Stimulated activated CD4-positive, alpha-beta T cell treated with anti-CD3 and anti-CD28 coated beads, Interleukin-1b, Interleukin-23, amount 100 ng/mL, for 48 hours (primary cell): ENCODE results near the gene KLHL30.

Experiments
- DNase-seq: peaks from one replicate; pipeline ENCODE4 v3.0.0-alpha.2; 2020

KLHL30 gene, protein sequence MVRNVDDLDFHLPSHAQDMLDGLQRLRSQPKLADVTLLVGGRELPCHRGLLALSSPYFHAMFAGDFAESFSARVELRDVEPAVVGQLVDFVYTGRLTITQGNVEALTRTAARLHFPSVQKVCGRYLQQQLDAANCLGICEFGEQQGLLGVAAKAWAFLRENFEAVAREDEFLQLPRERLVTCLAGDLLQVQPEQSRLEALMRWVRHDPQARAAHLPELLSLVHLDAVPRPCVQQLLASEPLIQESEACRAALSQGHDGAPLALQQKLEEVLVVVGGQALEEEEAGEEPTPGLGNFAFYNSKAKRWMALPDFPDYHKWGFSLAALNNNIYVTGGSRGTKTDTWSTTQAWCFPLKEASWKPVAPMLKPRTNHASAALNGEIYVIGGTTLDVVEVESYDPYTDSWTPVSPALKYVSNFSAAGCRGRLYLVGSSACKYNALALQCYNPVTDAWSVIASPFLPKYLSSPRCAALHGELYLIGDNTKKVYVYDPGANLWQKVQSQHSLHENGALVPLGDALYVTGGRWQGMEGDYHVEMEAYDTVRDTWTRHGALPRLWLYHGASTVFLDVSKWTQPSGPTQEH

DNA sequence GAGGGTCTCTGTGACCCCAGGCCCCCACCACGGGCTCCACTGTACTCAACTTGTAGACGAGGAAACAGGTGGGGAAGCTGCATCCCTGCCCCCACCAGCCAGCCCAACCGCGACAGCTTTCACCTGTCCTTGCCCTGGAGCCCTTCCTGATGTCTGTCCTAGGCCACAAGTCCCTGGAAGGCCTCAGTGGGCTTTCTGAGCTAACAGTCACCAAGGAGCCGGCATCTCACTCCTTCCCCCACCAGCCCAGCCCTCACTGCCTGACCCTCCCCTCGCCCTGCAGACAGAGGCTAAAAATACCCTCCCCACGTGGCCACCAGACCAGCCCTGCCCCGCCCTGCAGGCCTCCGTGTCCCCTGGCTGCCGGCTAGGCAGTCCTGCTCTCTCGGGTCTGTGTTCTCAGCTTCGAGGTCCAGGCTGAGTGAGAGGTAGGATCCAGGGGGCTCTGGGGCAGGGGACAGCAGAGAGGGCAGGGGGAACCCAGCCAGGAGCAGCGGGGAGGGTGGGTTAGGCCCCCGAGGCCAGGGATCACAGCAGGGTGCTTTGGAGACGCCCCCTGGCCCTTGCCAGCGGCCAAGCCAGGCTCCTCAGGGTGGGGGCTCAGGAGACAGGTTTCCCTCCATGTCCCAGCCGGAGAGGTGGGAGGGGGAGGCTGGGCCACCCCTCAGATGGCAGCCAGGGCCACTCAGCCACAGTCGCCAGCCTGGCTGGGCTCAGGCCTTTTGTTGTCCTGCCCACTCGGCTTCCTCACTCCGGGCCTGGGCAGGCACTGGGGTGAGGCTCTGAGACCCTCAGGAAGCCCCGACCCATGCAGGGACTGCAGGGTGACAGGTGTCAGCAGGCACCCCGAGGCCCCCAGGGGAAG is at the start of gene KLHL30:
Gene KLHL30 (plus strand): TSS at position 338 of the 865 bp plus-strand sequence. CDS start 2,087 bp downstream, outside the sequence.
- no peak for DNase-seq

DNA sequence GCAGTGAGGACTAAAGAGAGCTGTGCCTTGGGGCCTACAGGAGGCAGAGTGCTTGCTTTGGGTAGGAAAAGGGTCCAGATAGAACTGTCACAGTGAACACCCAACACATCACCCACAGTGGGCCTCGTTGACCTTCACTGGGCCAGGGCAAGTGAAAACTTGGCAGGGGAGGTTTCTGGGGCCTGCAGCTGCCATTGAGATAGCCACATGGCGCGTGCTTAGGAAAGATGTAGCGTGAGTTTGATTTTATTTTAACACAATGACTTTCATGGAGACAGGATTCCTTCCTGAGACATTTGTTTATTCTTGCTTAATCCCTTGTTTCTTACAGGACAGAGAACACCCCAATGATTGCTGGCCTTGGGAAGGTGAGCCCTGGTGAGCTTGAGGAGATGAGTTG is 47.6 kb upstream of the KLHL30 start:
- DNase-seq, result no peak

GRCh38 chr2:238091436-238092060 is 46.9 kb upstream of the KLHL30 start:
- no peak for DNase-seq

DNA sequence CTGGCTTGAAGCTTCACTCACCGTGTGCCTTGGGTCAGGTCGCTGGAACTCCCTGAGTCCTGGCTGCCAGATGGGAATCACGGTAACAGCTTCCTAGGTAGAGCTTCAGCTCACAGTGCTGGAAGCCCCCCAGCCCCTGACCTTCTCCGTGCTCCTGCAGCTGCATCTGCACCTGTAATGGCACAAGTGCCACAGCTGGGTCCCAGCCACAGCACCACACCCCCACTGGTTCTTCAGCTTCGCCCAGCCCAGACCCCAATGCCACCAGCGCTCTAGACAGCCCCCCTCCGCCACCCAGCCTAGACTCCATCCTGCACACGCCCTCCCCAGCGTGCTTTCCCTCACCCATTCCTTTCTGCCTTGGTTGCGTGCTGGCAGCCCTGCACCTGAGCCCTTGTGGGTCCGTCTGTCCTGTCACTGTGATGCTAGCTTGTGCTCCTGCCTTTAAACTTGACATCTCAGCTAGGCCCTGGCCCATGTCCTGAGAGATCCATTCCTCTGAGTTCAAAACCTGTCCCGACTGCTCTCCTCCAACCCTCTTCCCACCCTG is 45.9 kb upstream of the KLHL30 start:
- DNase-seq, result no peak

- no peak for DNase-seq
Measured at GRCh38 chr2:238093181-238094140, 45.0 kb upstream of the KLHL30 start.

DNA sequence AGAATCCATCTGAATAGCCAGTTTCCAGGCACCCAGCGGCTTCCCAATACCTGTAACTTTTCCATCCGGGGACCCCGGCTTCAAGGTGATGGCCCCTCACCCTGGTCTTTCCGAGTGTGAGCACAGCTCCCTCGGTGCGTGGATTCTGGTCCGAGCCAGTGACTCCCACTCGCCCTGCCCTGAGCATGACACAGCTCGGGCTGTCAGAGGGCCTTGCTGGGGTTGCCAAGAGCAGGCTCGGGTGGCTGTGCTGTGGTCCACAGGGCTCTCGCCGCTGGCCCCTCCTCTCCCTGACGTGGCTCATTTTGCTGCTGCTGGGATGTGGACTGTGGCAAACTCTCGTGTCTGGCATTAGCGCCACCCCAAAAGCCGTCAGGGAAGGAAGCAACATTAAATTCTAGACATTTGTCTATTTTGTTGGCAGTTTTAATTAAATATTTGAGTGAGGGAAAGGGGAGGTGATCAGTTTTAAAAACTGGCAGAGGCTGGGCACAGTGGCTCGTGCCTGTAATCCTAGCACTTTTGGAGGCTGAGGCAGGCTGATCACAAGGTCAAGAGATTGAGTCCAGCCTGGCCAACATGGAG is 43.9 kb upstream of the KLHL30 start:
- no peak for DNase-seq

GRCh38 chr2:238095143-238095542 is 43.3 kb upstream of the KLHL30 start:
- no peak for DNase-seq

DNA sequence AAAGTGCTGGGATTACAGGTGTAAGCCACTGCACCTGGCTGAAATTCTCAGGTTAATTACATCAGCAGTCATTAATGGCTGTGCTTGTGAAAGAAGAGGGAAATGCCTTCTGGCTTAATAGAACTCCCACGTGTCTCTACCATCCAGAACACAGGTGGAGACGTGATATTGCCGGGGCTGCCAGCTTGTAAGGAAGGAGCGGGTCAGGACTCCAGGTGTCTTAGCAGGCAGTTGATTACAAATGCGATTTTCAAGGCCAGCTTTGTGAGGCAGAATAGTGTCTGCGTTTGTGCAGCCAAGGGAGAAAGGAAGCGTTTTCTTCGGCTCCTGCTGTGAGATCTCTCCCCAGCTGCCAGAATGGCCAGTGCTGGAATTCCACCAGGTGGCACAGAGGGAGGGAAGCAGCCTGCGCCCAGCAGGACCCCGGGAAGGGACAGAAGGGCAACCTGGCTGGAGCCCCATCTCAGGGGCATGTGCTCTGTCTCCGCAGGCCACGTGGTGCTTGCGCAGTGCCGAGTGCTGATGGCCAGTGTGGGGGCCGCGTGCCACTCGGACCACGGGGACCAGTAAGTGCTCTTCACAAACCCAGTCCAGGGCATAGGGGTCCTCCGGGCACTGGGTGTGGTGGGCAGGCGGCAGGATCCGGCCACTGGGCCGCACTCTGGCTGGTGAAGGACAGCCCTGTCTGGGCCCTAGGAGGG is 42.0 kb upstream of the KLHL30 start:
- DNase-seq, result no peak

GRCh38 chr2:238097201-238097987 is 41.1 kb upstream of the KLHL30 start:
- no peak for DNase-seq

GRCh38 chr2:238097988-238098871 is 40.2 kb upstream of the KLHL30 start:
- no peak for DNase-seq

GRCh38 chr2:238098901-238099713 is 39.4 kb upstream of the KLHL30 start:
- DNase-seq, result no peak

- no peak for DNase-seq
Measured at GRCh38 chr2:238099714-238100048, 38.8 kb upstream of the KLHL30 start.

- no peak for DNase-seq
Measured at GRCh38 chr2:238100049-238100820, 38.2 kb upstream of the KLHL30 start, which contains the start of gene ESPNL. Gene ESPNL, plus strand, starts transcription at chr2:238100340. Its CDS starts 80 bp downstream, at chr2:238100420.

DNA sequence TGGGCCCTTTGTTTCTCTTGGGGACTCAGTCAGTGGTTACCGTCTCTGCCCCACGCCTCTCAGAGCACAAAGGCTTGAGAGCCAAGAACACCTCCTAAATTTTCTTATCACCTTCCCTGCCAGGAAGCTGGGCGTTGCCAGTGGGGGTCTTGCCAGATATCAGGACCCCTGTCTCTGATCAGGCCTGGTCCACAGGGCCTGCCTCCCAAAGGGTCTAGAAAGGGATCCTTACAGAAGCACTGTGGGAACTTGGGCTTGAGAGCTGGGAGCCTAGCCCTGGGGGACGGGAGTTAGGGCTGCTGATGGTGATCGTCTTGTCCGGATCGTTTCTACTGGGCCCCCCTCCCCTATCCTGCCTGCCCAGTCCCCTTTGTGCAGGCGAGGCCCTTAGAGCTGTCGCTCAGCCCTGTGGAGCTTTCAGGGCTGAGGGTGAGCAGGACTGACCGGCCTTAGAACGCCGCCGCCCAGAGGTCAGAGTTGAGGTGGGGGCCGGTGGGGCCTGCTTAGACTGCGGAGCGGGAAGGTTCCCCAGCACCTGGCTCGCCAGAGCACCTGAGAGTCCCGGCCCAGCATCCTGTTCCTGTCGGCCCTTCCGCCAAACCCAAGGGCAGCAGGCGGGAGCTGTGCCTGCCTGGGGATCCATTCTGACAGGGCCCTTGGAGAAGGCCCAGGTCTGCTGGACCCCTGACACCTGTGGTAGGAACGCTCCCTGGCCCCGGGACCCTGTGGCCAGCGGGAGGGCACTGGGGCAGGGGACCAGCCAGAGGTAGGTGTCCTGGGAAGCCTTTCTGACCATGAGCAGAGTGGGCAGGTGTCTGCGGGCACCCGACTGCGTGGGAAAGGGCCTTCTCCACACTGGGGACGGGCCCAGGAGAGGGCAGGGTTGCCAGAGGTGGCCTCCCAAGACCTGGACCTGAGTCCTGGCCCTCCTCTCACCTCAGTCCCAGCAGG is 37.4 kb upstream of the KLHL30 start:
- no peak for DNase-seq
